Measurements from ENCODE around the gene ADGRV1. TPM values are rescaled to one million over a fixed set of nuclear protein-coding genes. Genes with fewer than 3 reads are reported as not detected.

ADGRV1 gene
- total RNA-seq, 4 donors from 2014 or later, result 129 to 158 (median 145) TPM

DNA sequence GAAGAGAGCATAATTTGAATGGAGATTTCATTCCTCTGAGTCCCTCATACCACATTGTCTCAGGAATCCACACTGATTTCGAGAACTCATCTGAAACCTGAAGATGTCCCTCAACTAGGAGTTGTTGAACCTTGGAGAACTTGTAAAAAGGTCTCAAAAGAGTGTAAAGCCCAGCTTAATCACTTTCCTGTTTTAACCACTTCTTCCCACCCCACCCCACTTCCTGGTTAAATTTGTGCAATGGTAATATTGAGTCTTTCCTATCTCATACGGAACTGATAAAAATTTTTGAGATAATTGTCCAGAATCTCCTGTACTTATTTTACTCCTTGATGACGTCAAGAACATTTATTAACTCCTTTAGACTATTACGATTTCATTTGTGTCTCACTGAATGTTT, 583.8 kb downstream of the ADGRV1 start:
- TF ChIP-seq CTCF (IDR thresholded peaks at IDR 0.05) (no peak), POLR2A (IDR thresholded peaks at IDR 0.05) (no peak)
- Histone ChIP-seq H3K27me3 (no peaks in the 10 kb centered on the region), H3K4me3 (replicated peaks in 1 of 3) (no peak overlapping the region), H3K4me1 (peaks cover 37 to 43% of the 10 kb centered on the region in 2 donors), H3K9me3 (no peaks in the 10 kb centered on the region), H3K27ac (peak overlapping the region in 1 of 3 donors; percentile 36), H3K36me3 (no peaks in the 10 kb centered on the region)
- no peak for DNase-seq
- 88 to 92% methylated on average over 4 of the region's 4 CpGs for WGBS, 2 donors
- intact Hi-C loops (cut with DNase I), result no loop called here

DNA sequence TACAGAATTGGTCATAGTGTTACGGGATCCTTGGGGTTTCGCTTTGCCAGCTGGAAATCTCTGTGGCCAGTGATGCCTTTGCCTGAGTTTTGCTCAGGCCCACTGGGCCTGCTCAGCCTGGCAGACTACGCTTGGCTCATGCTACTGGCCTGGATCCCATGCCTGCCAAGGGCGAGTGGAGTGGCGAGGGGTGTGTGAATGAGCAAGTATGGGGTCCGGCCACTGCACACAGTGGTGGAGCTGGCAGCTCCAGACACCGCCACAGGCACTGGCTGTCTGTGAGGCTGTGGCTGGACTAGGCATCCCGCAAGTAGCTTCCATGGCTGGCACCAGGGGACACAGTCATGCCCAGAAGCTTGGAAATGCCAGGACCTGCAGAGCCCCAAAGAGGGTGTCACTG, 584.2 kb downstream of the ADGRV1 start:
- peak overlapping the region in 1 of 3 donors; percentile 29 for H3K27ac ChIP-seq
- WGBS, 2 donors, result 88 to 96% methylated on average over 6 of the region's 8 CpGs
- peaks cover 37 to 43% of the 10 kb centered on the region in 2 donors for H3K4me1 ChIP-seq
- no peaks in the 10 kb centered on the region for H3K36me3 ChIP-seq
- TF ChIP-seq CTCF (IDR thresholded peaks at IDR 0.05) (no peak), POLR2A (IDR thresholded peaks at IDR 0.05) (no peak)
- H3K27me3 ChIP-seq, result no peaks in the 10 kb centered on the region
- no peaks in the 10 kb centered on the region for H3K9me3 ChIP-seq
- DNase-seq, result no peak
- intact Hi-C loops (cut with DNase I), result no loop called here
- no peak overlapping the region for H3K4me3 ChIP-seq (replicated peaks in 1 of 3)

DNA sequence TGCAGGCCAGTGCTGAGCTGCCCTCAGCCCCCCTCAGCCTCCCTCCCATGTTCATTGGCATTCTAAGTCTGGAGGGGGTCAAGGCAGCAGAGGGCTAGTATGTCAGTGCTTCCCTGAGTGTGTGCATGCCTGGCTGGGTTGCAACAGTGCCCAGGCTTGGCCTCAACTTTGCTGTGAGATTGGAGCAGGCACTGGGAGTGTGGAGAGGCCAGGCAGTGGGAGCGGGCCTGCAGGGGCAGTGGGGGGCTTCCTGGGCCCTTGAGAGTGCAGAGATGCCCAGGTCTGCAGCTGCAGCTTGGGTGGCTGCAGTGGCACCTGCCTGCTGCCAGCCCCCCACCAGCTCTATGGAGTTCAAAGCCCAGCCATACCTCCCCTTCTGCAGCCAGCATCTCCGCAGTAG, 585.2 kb downstream of the ADGRV1 start:
- Histone ChIP-seq H3K36me3 (no peaks in the 10 kb centered on the region), H3K4me1 (peaks cover 37 to 43% of the 10 kb centered on the region in 2 donors), H3K4me3 (replicated peaks in 1 of 3) (no peak overlapping the region), H3K27ac (peak overlapping the region in 1 of 3 donors; percentile 73), H3K27me3 (no peaks in the 10 kb centered on the region), H3K9me3 (no peaks in the 10 kb centered on the region)
- intact Hi-C loops (cut with DNase I), result no loop called here
- WGBS, 2 donors, result 75 to 100% methylated on average over 1 of the region's 2 CpGs
- TF ChIP-seq CTCF (IDR thresholded peaks at IDR 0.05), result no peak
- peak in 1 of 2 donors; percentile 36 for DNase-seq

GRCh38 chr5:91144491-91145332, 586.1 kb downstream of the ADGRV1 start:
- DNase-seq, result no peak
- intact Hi-C loops (cut with DNase I), result no loop called here
- TF ChIP-seq CTCF (IDR thresholded peaks at IDR 0.05) (no peak), POLR2A (IDR thresholded peaks at IDR 0.05) (no peak)
- Histone ChIP-seq H3K4me1 (peaks cover 37 to 39% of the 10 kb centered on the region in 2 donors), H3K36me3 (no peaks in the 10 kb centered on the region), H3K9me3 (no peaks in the 10 kb centered on the region), H3K27ac (peak overlapping the region; percentile 43 to 82 (median 73)), H3K4me3 (replicated peaks in 1 of 3) (no peak overlapping the region), H3K27me3 (no peaks in the 10 kb centered on the region)
- 53 to 60% methylated on average over 5 of the region's 5 CpGs for WGBS, 2 donors

DNA sequence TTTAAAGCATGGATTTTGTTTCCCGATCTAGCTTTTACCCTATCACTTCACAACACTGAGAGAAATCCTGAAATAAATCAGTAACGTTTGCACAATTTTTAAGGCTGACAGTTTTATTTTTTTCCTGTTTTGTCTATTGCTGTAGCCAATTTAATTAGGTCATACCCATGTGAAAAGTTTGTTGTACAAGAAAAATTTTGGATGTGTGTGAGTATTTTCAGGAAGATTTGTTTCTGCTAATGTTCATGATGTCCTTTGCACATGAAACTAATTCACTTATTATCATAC, 586.7 kb downstream of the ADGRV1 start:
- Histone ChIP-seq H3K27ac (peak overlapping the region; percentile 43 to 82 (median 73)), H3K4me1 (peaks cover 37 to 38% of the 10 kb centered on the region in 2 donors), H3K36me3 (no peaks in the 10 kb centered on the region), H3K27me3 (no peaks in the 10 kb centered on the region), H3K9me3 (no peaks in the 10 kb centered on the region), H3K4me3 (replicated peaks in 1 of 3) (no peak overlapping the region)
- no peak for TF ChIP-seq POLR2A (IDR thresholded peaks at IDR 0.05)
- TF ChIP-seq CTCF (IDR thresholded peaks at IDR 0.05), result no peak
- intact Hi-C loops (cut with DNase I), result no loop called here
- 6 to 12% methylated on average over 2 of the region's 2 CpGs for WGBS, 2 donors
- no peak for DNase-seq

All from thyroid gland (tissue), 4 donors.